Body of pancreas (tissue), 4 donors: Measurements from ENCODE around the gene FBXW12. TPM values are rescaled to one million over a fixed set of nuclear protein-coding genes. Genes with fewer than 3 reads are reported as not detected.

ENCODE experiments used
- ATAC-seq: fragments of 150-250 bp; one replicate; pipeline ENCODE4 v1.9.1; 2016
- DNase-seq, 4 donors: peaks; one replicate each; pipeline ENCODE4 v3.0.0-alpha.2; 2019
- H3K27ac ChIP-seq, 4 donors: fragments of 200-600 bp; sonication (generic); 1 replicate in 3 of 4; 2 replicates in 1 of 4; pipeline versions ENCODE4 v1.5.1 to v1.6.1; 2016 to 2019; ENCODE audit warnings: mild to moderate bottlenecking in 1 of 4, mixed read lengths in 1 of 4, moderate library complexity in 1 of 4
- H3K27me3 ChIP-seq, 2 donors: fragments of 200-600 bp; sonication (generic); one replicate each; pipeline ENCODE4 v1.6.0; 2016; ENCODE audit warnings: mild to moderate bottlenecking in 1 of 2
- H3K36me3 ChIP-seq, 2 donors: fragments of 200-600 bp; sonication (generic); replicated peaks in 1 of 2; 2 replicates each; pipeline ENCODE4 v1.5.1; 2016; ENCODE audit warnings: low read depth in 2 of 2; ENCODE audit not compliant: insufficient read depth in 1 of 2
- H3K4me1 ChIP-seq: fragments of 200-600 bp; sonication (generic); one replicate; pipeline ENCODE4 v1.6.0; 2016
- H3K4me3 ChIP-seq, 2 donors: fragments of 200-600 bp; sonication (generic); 1 replicate in 1 of 2; 2 replicates in 1 of 2; pipeline ENCODE4 v1.5.1; 2016 to 2019
- H3K9me3 ChIP-seq, 3 donors: fragments of 200-600 bp; sonication (generic); 1 replicate in 2 of 3; 2 replicates in 1 of 3; pipeline ENCODE4 v1.5.1; 2016
- CTCF ChIP-seq, 7 experiments: fragments of 450-650 bp in 4 of 7; fragments of 200-600 bp in 3 of 7; sonication (generic) in 3 of 7; IDR thresholded peaks; one replicate each; pipeline ENCODE4 v1.5.1; 2016 to 2019; ENCODE audit warnings: antibody characterized with exemption in 7 of 7
- POLR2A ChIP-seq, 3 donors: fragments of 450-650 bp; IDR thresholded peaks; one replicate each; pipeline ENCODE4 v1.6.1; 2016; ENCODE audit warnings: antibody characterized with exemption in 3 of 3, mild to moderate bottlenecking in 2 of 3
- WGBS, 2 donors: methylation state at CpG; one replicate each; pipeline ENCODE4 v1.1.5; 2017; 5-methylcytosine and 5-hydroxymethylcytosine counted together
- intact Hi-C: fragments of 100-400 bp; cut with DNase I; formaldehyde crosslinking; loops from one replicate; pipeline ENCODE4 v1.15.1; 2023
- total RNA-seq, 2 donors: library from RNA; depleted of rRNA; stranded (reverse); fragments of >200 nt; gene quantifications; one replicate each; pipeline ENCODE4 v1.1.0, GENCODE V29; 2016

Gene FBXW12
- total RNA-seq, 2 donors from 2014 or later: 3.4 to 23.7 TPM

DNA sequence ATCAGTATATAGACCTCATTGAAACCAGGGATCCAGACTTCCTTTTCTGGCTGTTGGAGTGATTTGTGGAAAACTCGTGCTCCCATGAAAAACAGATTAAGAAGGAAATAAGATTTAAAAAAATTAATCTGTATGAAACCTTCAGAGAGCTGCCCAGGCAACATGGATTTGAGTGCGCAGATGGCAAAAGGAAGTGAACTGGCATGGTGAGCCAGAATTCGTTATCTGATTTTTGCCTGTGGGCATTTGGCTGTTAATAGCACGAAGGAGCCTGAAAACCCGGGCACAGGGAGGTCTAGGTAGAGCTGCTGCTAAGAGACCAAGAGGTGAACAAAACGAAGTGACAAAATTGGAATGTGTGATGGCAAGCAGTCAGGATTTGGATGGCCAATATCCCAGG lies 19.5 kb upstream of the FBXW12 start:
- DNase-seq: no peak
- H3K9me3 ChIP-seq: no peaks in the 10 kb centered on the region
- no peak for TF ChIP-seq POLR2A (IDR thresholded peaks at IDR 0.05)
- TF ChIP-seq CTCF (IDR thresholded peaks at IDR 0.05): no peak
- ATAC-seq: no peak
- no peak overlapping the region for H3K4me3 ChIP-seq
- WGBS, 2 donors: 82 to 84% methylated on average over 6 of the region's 6 CpGs
- peaks cover 14% of the 10 kb centered on the region for H3K4me1 ChIP-seq
- H3K36me3 ChIP-seq: no peaks in the 10 kb centered on the region
- H3K27me3 ChIP-seq: no peaks in the 10 kb centered on the region
- H3K27ac ChIP-seq: no peak overlapping the region
- intact Hi-C loops: no loop called here

DNA sequence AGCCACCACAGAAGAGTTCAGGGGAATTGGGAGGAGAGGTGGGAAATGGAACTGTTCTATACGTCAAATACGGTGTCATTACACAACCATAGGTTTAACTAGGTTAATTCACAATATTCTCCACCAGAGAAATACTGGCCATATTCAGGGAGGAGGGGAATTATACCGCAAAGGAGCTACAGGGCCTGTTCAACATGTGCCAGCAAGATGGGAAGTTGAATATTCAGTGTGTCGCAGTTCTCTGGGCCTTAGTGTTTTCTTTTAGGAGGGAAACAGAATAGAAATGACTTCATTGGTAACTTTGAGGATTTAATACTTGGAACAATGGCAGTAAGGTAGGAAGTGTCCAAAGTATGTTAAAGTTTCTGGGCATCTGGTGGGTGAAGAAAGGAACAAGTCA lies 18.0 kb upstream of the FBXW12 start:
- H3K9me3 ChIP-seq: no peaks in the 10 kb centered on the region
- peaks cover 14% of the 10 kb centered on the region for H3K4me1 ChIP-seq
- ATAC-seq: no peak
- TF ChIP-seq CTCF (IDR thresholded peaks at IDR 0.05) (no peak), POLR2A (IDR thresholded peaks at IDR 0.05) (no peak)
- WGBS, 2 donors: 92 to 96% methylated on average over 4 of the region's 4 CpGs
- H3K27ac ChIP-seq: no peak overlapping the region
- no peaks in the 10 kb centered on the region for H3K27me3 ChIP-seq
- no peaks in the 10 kb centered on the region for H3K36me3 ChIP-seq
- DNase-seq: no peak
- intact Hi-C loops: no loop called here
- no peak overlapping the region for H3K4me3 ChIP-seq

DNA sequence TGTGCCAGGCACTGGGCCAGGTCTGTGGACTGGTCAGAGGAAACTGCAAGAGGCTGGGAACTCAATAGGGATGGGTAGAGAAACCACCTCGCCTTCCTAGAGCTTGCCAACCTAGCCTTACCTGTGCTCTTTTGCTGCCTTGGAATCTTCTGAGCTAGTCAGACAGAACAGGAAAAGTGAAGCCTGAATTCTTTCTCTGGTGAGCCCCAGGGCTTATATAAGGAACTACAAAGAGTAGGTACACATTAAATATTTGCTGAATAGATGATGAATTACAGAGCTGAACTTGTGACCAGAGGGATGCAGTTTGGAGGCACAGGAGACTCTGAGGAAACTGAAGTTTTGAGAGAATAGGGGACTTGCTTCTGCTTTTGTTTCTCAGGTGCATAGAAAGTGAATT lies 15.6 kb upstream of the FBXW12 start:
- TF ChIP-seq CTCF (IDR thresholded peaks at IDR 0.05): no peak
- no peak for TF ChIP-seq POLR2A (IDR thresholded peaks at IDR 0.05)
- Histone ChIP-seq H3K36me3 (no peaks in the 10 kb centered on the region), H3K27me3 (no peaks in the 10 kb centered on the region), H3K4me3 (no peak overlapping the region), H3K4me1 (peaks cover 14% of the 10 kb centered on the region), H3K9me3 (no peaks in the 10 kb centered on the region), H3K27ac (peak overlapping the region in 2 of 4 donors; percentile 13 to 23)
- intact Hi-C loops: no loop called here
- DNase-seq (no peak), ATAC-seq (no peak)
- WGBS, 2 donors: 79 to 100% methylated on average over 1 of the region's 1 CpG

- DNase-seq (no peak), ATAC-seq (no peak)
- Histone ChIP-seq H3K4me3 (no peak overlapping the region), H3K27ac (no peak overlapping the region), H3K9me3 (no peaks in the 10 kb centered on the region), H3K36me3 (no peaks in the 10 kb centered on the region), H3K27me3 (no peaks in the 10 kb centered on the region), H3K4me1 (peaks cover 9% of the 10 kb centered on the region)
- no peak for TF ChIP-seq CTCF (IDR thresholded peaks at IDR 0.05)
- TF ChIP-seq POLR2A (IDR thresholded peaks at IDR 0.05): no peak
- intact Hi-C loops: no loop called here
Observed at GRCh38 chr3:48361928-48362327, 10.1 kb upstream of the FBXW12 start.

DNA sequence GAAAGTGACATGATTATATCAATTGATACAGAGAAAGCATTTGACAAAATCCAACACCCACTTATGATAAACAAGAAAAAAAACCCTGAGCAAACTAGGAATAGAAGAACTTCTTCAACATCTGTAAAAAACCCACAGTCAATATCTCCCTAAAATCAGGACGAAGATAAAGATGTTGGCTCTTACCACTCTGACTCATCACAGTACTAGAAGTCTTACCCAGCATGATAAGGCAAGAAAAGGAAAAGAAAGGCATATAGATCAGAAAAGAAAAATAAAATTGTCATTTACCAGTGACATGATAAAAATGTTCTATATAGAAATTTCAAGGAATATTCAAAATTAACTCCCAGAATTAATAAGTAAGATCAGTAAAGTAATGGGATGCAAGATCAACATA lies 7.2 kb upstream of the FBXW12 start:
- ATAC-seq (no peak), DNase-seq (no peak)
- H3K4me1 ChIP-seq: peaks cover 18% of the 10 kb centered on the region
- H3K36me3 ChIP-seq: no peaks in the 10 kb centered on the region
- H3K27ac ChIP-seq: no peak overlapping the region
- no peaks in the 10 kb centered on the region for H3K9me3 ChIP-seq
- 63 to 72% methylated on average over 1 of the region's 1 CpG for WGBS, 2 donors
- H3K4me3 ChIP-seq: no peak overlapping the region
- H3K27me3 ChIP-seq: no peaks in the 10 kb centered on the region
- intact Hi-C loops: no loop called here
- TF ChIP-seq POLR2A (IDR thresholded peaks at IDR 0.05): no peak
- no peak for TF ChIP-seq CTCF (IDR thresholded peaks at IDR 0.05)
